Left hindlimb (tissue), 1 donor: ENCODE data around the gene PPP2R3B.
"Not testable (repeated sequence)": the region's sequence is repeated elsewhere in the genome, so short reads cannot be mapped to it uniquely, and the experiment has no call there.

Experiments
- DNase-seq: peaks from one replicate; pipeline ENCODE4 v3.0.0-alpha.2; 2018

Gene PPP2R3B, protein sequence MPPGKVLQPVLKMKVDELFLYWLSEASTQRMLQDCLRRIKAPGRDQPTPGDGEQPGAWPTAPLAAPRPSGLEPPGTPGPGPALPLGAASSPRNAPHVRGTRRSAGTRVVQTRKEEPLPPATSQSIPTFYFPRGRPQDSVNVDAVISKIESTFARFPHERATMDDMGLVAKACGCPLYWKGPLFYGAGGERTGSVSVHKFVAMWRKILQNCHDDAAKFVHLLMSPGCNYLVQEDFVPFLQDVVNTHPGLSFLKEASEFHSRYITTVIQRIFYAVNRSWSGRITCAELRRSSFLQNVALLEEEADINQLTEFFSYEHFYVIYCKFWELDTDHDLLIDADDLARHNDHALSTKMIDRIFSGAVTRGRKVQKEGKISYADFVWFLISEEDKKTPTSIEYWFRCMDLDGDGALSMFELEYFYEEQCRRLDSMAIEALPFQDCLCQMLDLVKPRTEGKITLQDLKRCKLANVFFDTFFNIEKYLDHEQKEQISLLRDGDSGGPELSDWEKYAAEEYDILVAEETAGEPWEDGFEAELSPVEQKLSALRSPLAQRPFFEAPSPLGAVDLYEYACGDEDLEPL

DNA sequence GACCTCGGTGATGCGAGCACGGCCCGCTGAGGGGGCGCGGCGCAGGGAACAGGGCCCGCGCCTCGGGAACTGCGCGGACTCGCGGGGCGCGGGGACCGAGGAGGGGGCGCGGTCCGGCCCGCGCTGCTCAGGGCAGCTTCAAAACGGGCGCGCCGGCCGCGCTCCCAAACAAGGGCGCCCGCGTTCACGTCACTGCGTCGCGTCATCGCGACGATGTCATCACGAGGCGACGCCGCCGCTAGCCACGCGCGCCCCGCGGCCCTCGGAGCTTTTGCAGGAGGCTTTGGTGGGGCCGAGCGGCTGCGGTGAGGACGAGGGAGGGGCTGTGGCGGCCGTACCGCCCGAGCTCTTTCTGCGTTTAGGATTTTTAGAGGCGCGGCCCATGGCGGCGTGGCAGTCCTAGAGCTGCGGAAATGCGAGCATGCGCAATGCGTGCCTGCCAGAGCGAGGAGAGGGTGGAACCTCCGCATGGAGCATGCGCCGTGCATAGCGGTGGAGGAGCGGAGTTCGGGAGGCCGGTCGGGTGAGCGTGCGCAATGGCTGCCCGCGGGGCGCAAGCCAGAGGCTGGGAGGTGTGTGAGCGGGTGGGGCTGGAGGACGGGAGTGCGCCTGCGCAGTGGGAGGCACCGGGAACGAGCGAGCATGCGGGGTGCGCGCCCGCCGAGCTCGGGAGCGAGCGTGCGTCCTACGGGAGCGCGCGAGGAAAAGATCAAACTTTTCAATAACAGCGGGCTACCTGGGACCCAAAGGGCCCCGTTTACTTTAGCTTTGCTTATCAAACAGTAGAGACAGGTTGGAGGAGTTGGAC, at the start of gene PPP2R3B:
PPP2R3B (minus strand) TSS at position 140 of the 808 bp plus-strand sequence. CDS start 216 bp downstream, outside the sequence.
- DNase-seq = peak; percentile 99

DNA sequence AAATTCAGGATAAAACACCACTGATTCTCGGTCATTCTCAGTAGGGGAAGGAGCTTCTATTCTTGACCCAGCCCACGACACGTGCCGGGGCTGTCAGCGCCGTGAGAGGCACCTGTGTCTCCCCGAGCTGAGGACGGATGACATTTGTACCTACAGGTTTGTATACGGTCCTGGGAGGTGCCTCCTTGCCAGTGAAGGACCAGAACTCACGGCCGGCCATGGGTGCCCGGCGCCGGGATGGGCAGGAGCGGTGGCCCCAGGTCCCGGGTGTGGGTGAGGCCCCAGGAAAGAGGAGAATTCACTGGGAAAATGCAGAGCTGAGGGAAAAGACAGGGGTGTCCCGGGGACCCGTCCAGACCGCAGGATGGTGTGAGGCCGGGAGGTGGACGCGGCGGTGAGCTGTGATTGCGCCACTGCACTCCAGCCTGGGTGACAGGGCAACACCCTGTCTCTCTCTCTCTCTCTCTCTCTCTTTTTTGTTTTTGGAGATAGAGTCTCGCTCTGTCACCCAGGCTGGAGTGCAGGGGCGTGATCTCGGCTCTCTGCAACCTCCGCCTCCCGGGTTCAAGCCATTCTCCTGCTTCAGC, 48.9 kb upstream of the PPP2R3B start:
- no peak for DNase-seq

DNA sequence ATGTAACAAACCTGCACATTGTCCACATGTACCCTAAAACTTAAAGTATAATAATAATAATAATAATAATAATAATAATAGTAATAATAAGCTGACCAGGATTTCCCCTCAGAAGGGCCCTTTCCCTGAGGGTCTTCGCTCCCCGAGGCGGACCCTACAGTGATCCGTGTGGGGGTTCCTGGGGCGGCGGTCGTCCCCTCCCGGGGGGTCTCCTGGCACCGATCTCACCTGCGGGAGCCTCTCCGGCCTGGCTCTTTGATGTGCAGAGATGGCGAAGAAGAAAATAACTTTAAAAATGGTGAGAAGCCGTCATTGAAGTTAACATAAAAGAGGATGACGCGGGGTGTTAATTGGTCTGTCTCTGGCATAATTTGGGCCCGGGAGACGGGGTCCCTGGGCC, 48.2 kb upstream of the PPP2R3B start:
- DNase-seq = no peak

DNA sequence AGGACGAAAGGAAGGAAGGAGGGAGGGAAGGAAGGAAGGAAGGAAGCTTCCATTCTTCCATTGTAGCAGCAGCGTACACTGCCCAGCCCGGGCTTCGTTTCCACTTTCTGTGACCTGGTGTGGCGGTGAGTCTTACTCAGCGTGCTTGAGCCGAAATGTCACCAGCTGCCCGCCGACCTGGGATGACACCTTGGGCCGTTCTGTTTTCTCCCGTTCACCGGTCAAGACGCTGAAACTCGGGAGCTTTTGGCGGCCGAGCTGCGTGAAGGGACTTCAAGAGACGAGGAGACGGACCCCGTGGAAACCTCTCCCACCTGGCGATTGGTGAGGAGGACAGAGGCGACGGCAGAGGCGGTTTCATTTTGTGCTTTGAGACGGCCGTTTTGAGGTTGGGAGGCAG, 47.1 kb upstream of the PPP2R3B start:
- no peak for DNase-seq

DNA sequence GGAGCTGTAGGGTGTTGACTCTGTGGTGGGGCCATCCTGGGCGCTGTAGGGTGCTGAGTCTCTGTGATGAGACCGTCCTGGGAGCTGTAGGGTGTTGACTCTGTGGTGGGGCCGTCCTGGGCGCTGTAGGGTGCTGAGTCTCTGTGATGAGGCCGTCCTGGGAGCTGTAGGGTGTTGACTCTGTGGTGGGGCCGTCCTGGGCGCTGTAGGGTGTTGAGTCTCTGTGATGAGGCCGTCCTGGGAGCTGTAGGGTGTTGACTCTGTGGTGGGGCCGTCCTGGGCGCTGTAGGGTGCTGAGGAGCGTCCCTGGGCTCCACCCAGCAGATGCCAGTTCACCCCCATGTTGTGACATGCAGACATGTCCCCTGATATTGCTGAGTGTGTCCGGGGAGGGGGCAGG, 46.0 kb upstream of the PPP2R3B start:
- DNase-seq = not testable (repeated sequence)

DNA sequence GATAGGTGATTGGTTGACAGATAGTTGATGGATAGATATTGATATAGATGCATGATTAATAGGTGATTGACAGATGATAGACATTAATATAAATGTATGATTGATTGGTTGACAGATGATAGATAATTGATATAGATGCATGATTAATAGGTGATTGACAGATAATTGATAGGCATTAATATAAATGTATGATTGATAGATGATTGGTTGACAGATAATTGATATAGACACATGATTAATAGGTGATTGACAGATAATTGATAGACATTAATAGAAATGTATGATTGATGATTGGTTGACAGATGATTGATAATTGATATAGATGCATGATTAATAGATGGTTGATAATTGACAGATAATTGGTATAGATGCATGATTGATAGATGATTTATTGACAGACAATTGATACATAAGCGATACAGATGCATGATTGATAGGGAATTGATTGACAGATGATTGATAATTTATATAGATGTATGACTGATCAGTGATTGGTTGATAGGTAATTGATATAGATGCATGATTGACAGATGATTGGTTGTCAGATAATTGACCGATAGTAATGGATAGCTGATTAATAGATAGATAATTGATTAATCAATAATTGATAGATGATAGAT, 44.9 kb upstream of the PPP2R3B start:
- DNase-seq = no peak

DNA sequence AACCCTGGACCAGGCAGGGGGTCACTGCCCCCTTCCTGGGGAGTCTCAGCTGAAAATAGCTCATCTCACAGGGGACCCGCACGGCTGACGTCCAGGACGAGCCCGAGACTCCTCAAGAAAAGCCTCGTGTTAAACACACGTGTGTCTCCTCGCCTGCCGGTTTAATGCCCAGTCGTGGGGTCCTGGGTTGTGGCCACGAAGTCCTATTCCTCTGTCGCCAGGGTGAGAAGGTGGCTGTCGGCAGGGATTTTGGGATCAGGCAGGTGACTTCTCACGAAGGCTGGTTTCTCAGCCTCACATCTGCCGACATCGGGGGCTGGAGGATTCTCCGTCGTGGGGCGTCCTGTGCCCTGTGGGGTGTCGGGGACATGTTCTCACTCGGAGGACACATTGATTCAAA, 44.3 kb upstream of the PPP2R3B start:
- DNase-seq = no peak

DNA sequence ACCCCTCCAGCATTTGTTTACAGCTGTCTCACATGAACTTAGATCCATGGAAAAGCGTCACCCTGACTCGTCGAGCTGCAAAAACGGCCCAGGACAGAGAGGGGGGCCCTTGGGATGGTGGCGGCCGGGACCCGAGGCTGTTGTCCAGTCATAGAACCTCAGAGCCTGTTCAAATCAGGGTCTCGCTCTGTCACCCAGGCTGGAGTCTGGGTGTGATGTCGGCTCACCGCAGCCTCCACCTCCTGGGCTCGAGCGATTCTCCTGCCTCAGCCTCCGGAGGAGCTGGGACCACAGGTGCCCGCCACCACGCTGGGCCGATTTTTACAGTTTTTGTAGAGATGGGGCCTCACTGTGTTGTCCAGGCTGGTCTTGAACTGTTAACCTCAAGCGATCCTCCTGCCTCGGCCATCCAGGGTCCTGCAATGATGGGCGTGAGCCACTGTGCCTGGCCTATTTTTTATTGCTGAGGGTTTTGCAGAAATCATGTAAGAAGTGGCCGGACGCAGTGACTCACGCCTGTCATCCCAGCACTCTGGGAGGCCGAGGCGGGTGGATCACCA, 42.6 kb upstream of the PPP2R3B start:
- no peak for DNase-seq

DNA sequence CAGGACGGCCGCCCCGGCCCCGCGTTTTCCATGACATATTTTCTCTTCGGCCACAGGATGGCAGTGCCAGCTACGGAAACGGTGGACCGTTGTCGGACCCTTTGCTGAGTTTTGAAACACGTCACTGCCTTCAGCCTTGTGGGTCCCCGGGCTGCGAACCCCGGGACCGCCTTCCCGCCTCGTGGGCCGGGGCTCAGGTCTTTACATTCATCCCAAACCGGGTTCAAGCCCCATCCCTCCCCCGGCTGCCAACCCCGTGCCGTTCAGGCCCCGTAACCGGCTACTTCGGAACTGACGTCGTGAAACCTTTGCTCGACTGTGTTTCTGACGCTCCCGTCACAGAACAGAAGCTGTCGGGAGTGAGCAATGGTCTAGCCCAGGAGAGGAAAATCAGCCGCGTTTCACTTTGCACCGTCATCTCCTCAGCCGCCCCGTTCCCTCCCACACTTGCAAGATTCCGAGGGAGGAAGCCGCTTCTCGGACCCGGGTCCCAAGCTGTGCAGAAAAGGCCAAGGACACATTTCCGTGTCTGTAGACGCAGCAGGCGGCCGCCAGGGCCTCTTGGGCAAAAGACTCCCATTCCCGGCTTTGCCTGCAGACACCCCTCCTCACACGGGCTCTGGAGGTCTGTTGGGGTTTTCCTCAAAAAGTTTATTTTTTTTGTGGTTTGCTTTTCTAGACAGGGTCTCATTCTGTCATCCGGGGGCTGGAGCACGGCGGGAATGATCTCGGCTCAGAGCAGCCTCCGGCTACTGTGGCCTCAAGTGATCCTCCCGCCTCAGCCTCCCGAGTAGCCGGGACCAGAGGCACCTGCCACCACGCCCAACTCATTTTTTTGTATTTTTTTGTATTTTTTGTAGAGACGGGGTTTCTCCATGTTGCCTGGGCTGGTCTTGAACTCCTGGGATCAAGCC, 41.4 kb upstream of the PPP2R3B start:
- peak; percentile 71 for DNase-seq

DNA sequence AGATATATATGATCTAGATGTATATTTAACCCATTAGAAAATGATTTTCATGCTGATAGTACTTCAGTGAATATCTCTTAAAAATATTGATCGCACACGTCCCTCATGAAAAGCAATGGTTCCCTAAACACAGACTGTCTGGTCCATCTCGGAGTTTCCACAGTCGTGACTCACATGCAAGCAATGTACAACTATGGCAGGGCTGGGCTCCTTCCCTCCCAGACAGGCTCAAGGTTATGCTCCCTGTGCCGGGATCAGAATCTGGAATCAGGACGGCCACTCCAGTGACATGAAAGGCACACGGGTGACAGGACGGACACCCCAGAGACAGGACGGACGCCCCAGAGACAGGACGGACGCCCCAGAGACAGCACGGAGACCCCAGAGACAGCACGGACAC, 40.2 kb upstream of the PPP2R3B start:
- no peak for DNase-seq

DNA sequence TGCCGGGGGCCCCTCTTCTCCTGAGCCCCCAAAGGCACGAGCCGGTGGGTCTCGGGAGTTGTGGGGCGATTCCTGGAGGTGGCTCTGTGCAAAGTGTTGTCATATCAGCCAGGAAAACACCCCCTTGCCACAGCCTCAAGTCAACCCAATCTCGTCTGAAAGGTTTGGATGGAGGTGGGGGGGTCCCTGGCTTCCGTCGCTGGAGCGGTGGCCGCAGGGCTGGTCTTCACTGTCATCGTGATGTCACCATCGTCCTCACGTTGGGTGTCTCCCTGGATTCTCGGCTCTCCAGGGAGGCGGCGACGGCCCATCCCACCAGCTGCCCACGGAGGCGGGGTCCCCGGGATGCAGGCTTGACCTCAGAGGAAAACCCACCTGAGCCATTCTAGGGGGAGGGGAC, 38.3 kb upstream of the PPP2R3B start:
- DNase-seq = no peak

DNA sequence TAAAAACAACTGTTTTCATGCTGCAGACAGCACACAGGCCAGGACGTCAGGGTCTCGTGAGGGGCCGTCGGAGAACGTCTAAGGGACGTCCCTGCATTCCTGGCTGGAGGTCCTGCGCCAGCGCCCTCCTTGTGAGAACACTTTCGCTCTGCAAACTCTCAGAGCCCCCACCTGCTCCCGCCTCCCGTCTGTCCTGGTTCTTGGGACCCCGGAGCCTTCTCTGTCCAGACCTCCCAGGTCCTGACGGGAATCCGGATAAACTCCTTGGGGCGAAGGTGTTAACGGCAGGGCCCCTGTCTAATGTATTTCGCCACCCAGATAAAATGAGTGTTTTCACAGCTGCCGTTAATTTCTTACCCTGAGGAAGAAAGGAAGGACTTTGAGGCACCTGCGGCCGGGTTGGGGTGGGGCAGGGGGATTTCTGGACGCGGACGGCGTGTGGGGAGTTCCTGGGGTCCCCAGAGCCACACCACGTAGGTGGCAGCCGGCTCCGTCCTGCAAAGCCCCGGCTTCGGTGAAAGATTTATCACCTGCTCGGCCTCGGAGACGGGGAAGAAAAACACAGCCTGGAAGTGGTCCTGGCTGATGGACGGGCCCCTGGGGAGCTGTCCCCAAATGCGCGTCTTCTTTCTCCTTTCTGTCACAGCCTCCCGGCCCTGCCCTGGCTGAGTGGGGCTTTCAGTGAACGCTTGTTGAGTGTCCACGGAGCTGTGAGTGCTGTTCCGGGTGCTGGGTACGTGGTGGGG, 35.1 kb upstream of the PPP2R3B start:
- DNase-seq = no peak

DNA sequence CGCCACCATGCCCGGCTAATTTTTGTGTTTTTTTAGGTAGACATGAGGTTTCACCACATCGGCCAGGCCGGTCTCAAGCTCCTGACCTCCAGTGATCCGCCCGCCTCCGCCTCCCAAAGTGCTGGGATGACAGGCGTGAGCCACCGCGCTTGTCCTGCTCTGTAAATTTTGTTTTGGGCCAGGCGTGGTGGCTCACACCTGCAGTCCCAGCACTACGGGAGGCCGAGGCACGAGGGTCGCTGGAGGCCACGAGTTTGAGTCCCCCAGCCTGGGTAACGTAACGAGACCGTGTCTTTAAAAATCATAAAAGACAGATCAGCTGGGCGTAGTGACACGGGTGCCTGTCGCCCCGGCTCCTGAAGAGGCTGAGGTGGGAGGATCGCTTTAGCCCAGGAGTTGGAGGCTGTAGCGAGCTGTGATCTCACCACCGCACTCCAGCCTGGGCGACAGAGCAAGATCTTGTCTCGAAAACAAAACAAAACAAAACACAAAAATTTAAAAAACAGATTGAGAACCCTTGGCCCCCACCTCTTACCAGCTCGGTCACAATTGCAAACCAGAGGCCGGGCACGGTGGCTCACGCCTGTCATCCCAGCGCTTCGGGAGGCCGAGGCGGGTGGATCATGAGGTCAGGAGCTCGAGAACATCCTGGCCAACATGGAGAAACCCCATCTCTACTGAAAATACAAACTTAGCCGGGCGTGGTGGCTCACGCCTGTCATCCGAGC, 34.0 kb upstream of the PPP2R3B start:
- DNase-seq = no peak

DNA sequence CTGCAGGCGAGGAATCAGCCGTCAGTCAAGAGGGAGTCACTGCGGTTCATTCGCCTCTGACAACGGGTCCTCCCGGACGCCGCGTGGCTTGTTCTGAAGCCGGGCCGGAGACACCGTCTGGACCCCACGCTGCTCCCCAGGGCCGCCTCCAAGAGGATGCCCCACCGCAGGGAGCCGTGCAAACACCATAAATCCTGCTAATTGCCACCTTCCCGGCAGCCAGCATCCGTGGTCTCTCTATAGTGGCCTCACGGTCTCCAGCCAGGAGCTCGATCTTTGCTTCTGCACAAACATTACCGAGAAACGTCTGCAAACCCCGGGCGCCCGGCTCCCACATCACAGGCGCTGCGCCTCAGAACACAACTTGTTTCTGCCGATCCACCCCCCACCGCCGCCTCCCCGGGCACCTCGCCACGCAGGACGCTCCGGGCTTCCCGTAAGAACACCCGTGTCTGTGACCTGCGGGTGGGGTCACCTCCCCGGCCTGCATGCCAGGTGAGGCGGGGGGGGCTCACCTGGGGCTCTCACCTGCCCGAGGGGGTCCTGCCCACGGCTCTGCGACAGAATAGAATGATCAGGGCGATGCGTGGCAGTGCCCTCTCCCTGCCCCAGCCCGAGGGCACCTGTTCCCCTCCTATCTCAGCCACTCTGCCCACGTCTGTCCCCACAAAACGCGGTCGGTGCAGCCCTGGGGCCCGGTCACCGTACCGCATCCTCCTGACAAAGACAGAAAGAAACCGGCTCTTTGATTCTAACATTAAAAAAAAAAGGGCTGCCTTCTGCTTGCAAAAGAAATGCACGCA, 32.4 kb upstream of the PPP2R3B start:
- DNase-seq = peak; percentile 69

DNA sequence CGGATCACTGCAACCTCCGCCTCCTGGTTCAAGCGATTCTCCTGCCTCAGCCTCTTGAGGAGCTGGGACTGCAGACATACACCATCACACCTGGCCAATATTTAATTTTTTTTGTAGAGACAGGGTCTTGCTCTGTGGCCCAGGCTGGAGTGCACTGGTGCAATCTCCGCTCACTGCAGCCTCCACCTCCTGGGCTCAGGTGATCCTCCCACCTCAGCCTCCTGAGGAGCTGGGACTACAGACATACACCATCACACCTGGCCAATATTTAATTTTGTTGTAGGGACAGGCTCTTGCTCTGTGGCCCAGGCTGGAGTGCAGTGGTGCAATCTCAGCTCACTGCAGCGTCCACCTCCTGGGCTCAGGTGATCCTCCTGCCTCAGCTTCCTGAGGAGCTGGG, 28.8 kb upstream of the PPP2R3B start:
- DNase-seq = not testable (repeated sequence)

DNA sequence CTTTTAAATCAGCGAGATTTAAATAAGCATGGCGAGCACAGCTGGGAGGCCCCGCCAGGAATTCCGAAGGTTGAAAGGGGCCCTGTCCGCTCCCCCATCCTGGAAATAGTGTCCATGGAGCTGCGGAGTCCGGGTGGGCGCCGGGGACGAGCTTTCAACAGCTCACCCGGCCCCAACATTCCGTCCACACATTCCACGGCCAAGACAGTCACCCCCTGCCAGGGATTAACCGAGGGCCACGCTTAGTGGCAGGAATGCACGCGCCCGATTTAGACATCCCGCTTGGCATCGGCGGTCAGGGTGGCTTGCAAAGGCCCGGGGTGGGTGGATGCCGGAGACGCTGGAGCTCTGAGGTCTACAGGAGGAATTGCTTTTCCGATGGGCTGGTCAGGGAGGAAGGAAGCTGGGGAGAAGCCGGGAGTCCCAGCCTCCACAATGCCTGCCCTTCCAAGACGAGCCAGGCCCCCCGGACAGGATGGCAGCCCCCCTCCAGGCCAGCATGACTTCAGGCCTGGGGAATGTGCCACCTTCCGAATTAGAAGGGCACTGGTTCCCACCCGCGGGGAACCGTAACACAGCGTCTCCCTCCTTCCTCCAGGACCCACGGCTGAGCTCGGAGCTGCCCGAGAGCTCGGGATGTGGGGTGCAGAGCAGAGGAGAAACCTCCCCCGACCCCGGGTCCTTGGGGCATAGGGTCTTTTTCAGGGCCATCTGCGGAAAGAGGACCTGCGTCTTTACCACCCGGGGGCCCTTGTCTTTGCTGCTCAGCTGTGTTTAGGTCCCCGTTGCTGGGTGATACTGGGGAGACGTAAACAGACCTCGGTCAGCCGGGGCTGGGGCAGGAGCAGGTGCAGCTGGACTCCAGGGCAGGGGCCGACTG, 26.9 kb upstream of the PPP2R3B start:
- peak; percentile 79 for DNase-seq

DNA sequence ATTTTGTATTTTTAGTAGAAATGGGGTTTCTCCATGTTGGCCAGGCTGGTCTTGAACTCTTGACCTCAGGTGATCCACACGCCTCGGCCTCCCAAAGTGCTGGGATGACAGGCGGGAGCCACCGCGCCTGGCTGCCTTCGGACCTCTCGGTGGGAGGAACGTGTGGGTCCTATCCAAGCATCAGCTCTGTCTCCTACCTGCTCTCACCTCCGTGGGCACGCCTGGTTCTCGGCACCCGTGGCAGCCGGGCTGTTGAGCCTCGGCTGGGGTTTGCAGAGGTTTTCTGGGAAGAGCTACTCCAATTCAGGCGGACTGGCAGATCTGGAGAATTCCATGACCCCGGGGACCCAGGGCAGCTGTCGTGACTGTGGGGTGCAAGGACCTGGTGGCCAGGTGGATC, 23.6 kb upstream of the PPP2R3B start:
- no peak for DNase-seq

DNA sequence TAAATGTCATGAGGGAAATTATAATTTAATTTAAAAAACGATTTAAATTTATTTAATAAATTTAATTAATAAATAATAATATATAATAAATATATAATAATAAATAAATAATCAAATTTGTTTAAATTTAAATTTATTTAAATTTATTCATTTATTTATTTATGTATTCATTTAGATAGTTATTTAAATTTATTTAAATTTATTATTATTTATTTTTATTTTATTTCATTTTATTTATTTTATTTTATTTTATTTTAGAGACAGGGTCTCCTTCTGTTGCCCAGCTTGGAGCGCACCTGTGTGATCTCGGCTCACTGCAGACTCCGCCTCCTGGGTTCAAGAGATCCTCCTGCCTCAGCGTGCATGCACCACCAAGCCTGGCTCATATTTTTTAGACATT, 18.4 kb upstream of the PPP2R3B start:
- no peak for DNase-seq
